MV-4-11 (cell line): ENCODE results near the gene CLASP1.
A peak's percentile ranks its signal among the peaks of the same experiment; 100 is the strongest.
"Not testable (repeated sequence)": the region's sequence is repeated elsewhere in the genome, so short reads cannot be mapped to it uniquely, and the experiment has no call there.

Experiments used
- DNase-seq: peaks from one replicate; lab custom pipeline; 2025; lab: John Stamatoyannopoulos, UW

The CLASP1 gene

DNA sequence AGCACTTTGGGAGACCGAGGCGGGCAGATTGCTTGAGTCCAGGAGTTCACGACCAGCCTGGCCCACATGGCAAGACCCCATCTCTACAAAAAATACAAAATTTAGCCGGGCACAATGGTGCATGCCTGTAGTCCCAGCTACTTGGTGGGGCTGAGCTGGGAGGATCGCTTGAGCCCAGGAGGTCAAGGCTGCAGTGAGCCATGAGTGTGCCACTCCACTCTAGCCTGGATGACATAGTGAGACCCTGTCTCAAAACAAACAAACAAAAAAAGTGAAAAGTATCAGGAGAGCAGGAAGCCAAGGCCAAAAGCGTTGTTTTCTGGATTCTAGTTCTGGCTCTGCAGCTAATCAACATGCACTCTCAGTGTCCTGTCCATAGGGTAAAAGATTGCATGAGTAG is 10.7 kb upstream of the CLASP1 start:
- no peak for DNase-seq

DNA sequence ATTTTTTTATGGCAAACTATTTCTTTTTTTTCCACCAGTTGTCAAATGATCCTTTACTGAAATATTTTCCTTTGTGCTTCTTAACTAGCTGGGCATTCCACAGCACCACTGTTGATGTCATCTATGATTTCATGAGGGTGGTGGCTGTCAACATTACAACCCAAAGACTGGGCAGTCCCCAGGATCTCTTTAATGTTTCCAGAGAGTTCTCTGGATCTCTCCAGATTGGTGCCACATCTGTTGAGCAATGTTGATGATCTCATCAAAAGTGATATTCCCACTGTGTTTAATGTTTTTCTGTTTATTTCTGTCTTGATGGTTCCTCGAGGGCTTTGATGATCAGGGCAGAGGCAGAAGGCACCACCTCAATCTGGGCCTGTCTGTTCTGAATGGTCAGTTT is 9.1 kb upstream of the CLASP1 start:
- not testable (repeated sequence) for DNase-seq

- no peak for DNase-seq
These were observed 3.8 kb upstream of the CLASP1 start for GRCh38 chr2:121653035-121653434.

DNA sequence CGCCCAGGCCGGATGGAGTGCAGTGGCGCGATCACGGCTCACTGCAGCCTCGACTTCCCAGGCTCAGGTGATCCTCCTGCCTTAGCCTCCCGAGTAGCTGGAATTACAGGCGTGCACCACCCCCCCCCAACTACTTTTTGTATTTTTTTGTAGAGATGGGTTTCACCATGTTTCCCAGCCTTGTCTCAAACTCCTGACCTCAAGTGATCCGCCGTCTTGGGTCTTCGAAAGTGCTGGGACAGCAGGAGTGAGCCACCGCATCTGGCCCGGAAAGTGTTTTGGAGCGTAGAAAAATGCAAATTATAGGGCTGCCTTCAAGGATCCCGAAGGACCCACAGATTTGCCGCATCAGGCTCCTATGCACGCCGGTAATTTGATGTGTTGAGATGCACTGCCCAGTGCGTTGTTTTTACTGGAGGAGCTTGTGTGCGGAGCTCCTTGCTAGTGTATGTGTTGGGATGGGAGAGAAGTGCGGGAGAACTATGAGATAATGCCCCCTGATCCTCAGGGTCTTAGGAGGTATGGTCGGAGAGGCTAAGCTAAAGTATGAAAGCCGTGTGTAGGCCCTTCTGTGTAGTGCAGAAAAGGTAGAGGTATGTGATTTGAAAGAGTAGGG is 1.2 kb upstream of the CLASP1 start:
- DNase-seq, result no peak

- peak; percentile 98 for DNase-seq
These were observed 493 bp upstream of the CLASP1 start for GRCh38 chr2:121649596-121650314.

DNA sequence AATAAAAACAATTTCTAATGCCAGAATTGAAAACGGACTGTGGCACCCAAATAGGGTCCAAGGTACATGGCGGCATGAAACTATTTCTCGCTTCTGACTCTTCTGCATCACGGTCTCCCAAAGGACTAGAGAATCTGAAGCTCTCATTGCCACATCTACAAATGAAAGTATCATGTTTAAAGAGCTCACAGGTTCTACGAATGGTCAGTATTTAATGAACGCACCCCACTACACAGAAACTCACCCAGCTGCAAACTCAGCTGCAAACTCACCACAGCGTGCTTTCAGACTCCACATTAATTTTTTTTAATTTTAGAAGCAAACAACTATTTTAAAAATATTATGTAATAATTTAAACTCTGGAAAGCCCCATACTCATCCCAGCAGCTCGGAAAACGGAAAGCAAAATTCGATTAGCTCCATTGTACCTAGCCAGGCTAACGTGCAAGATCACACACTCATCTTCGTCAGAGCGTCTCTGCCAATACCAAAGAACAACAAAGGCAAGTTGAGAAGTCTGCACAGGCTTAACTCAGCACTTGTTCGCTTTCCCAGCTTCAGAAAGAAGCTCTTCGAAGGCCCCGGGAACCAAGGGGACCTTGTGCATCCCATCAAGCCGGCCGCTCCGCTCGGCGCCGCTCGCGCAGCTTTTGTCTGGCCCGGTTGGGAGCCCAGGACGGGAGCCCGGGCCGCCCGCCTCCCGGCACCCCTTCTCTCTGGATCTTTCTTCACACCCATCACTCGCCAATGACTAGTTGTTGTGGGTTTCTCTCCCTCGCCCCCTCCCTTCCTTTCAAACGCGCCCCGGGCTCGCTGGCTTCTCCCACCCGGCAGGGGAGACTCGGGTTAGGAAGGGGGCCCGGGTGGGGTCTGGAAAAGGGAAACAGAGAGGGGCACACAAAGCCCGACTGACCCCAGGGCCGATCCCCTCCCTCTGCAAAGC is 785 bp downstream of the CLASP1 start:
- no peak for DNase-seq

- DNase-seq, result no peak
These were observed 1.9 kb downstream of the CLASP1 start for GRCh38 chr2:121647396-121647795.

GRCh38 chr2:121644715-121645114 is 4.5 kb downstream of the CLASP1 start:
- no peak for DNase-seq

GRCh38 chr2:121643877-121644276 is 5.4 kb downstream of the CLASP1 start:
- DNase-seq, result no peak

DNA sequence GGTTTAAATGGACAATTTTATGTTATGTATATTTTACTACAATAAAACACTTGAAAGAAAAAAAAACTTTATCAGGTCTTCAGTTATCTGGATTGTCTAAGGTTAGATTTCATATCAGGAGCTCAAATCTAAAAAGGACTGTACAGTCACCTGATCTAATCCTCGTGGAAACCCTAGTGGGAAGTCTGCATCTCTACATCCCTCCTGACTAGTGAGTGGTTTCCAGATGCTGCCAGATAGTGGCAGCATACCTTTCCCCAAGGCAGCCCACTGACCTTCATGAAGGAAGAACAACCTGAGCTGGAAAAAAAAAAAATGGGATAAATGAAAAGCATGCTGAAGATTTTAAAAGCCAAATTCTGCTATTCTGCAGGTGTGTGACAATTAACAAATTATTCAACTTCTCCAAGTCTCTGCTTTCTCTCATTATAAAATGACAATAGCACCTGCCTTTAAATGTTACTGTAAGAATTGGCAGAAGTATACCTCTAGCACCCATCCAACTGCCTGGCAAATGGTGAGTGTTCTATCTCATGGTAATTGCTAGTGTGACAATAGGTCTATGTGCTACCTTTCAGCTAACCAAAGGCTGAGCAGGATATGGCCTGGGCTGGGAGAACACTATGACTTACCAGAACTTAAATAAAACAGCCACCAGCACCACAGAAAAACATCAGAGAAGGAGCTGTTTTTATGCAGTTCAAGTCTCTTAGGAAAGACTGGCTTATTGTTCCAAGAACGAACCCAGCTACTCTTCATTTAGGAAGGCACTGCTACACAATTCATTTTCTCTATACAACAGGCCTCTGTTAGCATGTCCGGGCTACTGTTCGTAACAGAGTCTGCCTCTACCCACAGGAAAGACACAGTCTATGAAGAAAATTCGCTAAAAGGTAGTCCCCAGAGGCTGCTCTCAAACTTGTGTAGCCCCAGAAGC is 8.6 kb downstream of the CLASP1 start:
- DNase-seq, result no peak

- not testable (repeated sequence) for DNase-seq
These were observed 9.4 kb downstream of the CLASP1 start for GRCh38 chr2:121639846-121640245.

GRCh38 chr2:121638333-121638732 is 10.9 kb downstream of the CLASP1 start:
- peak; percentile 56 for DNase-seq

GRCh38 chr2:121635371-121635770 is 13.9 kb downstream of the CLASP1 start:
- DNase-seq, result no peak

- DNase-seq, result no peak
These were observed 14.6 kb downstream of the CLASP1 start for GRCh38 chr2:121634354-121635307.

DNA sequence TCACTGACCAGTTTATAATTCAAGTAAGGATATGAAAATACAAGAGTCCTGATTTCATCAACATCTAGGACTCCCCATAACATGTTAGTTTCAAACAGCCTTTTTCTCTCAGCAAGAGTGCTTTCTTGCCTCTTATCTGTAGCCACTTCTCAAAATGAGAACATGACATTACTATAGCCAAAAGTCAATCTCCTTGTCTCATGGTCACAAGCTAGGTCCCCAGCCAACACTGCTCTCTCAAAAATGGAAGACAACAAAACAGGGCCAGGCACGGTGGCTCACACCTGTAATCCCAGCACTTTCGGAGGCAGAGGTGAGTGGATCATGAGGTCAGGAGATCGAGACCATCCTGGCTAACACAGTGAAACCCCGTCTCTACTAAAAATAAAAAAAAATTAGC is 15.8 kb downstream of the CLASP1 start:
- DNase-seq, result no peak

DNA sequence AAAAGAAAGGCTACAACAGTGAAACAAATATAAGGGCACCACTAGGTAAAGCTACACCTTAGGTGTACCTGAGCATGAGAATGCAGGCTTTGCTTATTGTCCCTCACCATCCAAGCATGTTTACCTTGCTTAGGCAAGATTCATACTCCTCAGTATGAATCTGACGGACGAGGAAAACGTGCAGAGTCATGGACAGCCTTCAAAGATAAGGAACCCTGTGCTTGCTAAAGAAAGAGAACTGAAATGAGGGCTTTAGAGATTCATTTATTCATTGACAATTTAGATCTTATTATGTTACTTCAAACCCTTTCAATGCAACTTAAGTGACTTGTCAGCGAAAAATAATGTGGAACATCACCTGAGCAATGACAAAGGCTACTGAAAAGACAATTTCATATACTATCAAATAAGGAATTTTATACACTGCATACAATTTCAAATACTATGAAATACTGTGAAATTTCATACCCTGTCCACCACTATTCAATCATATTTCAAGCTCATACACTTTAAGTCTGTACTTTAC is 21.7 kb downstream of the CLASP1 start:
- no peak for DNase-seq

- peak; percentile 30 for DNase-seq
These were observed 22.3 kb downstream of the CLASP1 start for GRCh38 chr2:121626777-121627524.

GRCh38 chr2:121625953-121626352 is 23.3 kb downstream of the CLASP1 start:
- no peak for DNase-seq

GRCh38 chr2:121617042-121617599 is 32.1 kb downstream of the CLASP1 start:
- no peak for DNase-seq
